GM12891 (cell line): ENCODE data around the gene ZBTB20.

ENCODE experiments used
- PAX5 ChIP-seq: IDR thresholded peaks from 2 replicates; pipeline ENCODE4 v1.6.1; 2011; ENCODE audit warnings: low read length, moderate library complexity, mild to moderate bottlenecking; ENCODE audit not compliant: insufficient read depth, severe bottlenecking
- POLR2A ChIP-seq: IDR thresholded peaks from 2 replicates; pipeline ENCODE4 v1.6.1; 2011; ENCODE audit warnings: low read depth, low read length, control low read depth
- POLR2AphosphoS5 ChIP-seq: IDR thresholded peaks from 2 replicates; pipeline ENCODE4 v1.6.1; 2011; ENCODE audit warnings: low read depth, low read length, control low read depth
- POU2F2 ChIP-seq: IDR thresholded peaks from 2 replicates; pipeline ENCODE4 v1.6.1; 2011; ENCODE audit warnings: low read depth, mild to moderate bottlenecking, control low read depth, low read length, moderate library complexity
- SPI1 ChIP-seq: IDR thresholded peaks from 2 replicates; pipeline ENCODE4 v1.6.1; 2011; ENCODE audit warnings: low read depth, low read length, control low read depth
- TAF1 ChIP-seq: IDR thresholded peaks from 2 replicates; pipeline ENCODE4 v1.6.1; 2011; ENCODE audit warnings: low read depth, low read length, control low read depth

DNA sequence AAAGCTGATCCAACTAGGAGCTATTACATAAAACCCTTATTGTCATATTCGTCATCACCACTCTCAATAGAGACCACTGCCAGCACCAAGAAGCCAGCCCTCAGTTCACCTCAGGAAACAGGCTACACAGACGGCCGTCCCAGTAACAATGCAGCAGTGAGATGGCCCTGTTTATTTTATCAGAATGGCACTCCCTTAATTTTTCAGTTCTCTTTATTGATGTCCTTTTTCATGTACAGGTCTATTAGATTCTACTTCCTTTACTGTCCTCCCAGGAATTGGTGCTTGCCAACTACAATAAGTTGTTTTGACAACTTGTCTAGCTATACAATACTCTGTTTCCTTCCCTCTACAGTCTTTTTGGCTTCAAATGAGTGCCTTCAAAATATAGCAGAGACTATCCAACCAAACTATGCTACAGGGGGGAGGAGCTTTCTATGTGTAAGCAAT is 272.5 kb downstream of the ZBTB20 start:
- no peak for TF ChIP-seq POLR2A
- TF ChIP-seq SPI1 = no peak
- TF ChIP-seq TAF1 = no peak
- no peak for TF ChIP-seq POLR2AphosphoS5
- no peak for TF ChIP-seq PAX5
- TF ChIP-seq POU2F2 = no peak
